Nephron (organoid): ENCODE results near the gene HIPK3.
"Not testable (repeated sequence)": the region's sequence is repeated elsewhere in the genome, so short reads cannot be mapped to it uniquely, and the experiment has no call there.

Experiments used
- H3K27ac Mint-ChIP-seq, 3 experiments: 2 replicates each; pipeline ENCODE4 v1.8.0; 2020; ENCODE audit warnings: mixed read lengths in 3 of 3, mild to moderate bottlenecking in 2 of 3, moderate library complexity in 1 of 3
- H3K27me3 Mint-ChIP-seq: 2 replicates; pipeline ENCODE4 v1.8.0; 2021; ENCODE audit warnings: low read depth, mild to moderate bottlenecking, moderate library complexity, mixed read lengths
- H3K36me3 Mint-ChIP-seq: 2 replicates; pipeline ENCODE4 v1.8.0; 2020; ENCODE audit warnings: low read depth, mixed read lengths
- H3K4me1 Mint-ChIP-seq: 2 replicates; pipeline ENCODE4 v1.8.0; 2020; ENCODE audit warnings: mixed read lengths
- H3K4me3 Mint-ChIP-seq, 3 experiments: 2 replicates each; pipeline ENCODE4 v1.8.0; 2020; ENCODE audit warnings: mild to moderate bottlenecking in 3 of 3, mixed read lengths in 3 of 3, moderate library complexity in 2 of 3
- H3K9me3 Mint-ChIP-seq: 2 replicates; pipeline ENCODE4 v1.8.0; 2020; ENCODE audit warnings: mixed read lengths
- CTCF ChIP-seq, 3 experiments: fragments of 200-600 bp; sonication (generic); IDR thresholded peaks; one replicate each; pipeline ENCODE4 v1.5.0; 2021; ENCODE audit warnings: antibody characterized with exemption in 3 of 3; ENCODE audit not compliant: unreplicated experiment in 3 of 3

Gene HIPK3

GRCh38 chr11:33214767-33215166 is 42.4 kb upstream of the HIPK3 start:
- H3K9me3 Mint-ChIP-seq: peaks cover 5% of the 10 kb centered on the region
- H3K36me3 Mint-ChIP-seq: no peaks in the 10 kb centered on the region
- peaks cover 6% of the 10 kb centered on the region for H3K4me1 Mint-ChIP-seq
- H3K4me3 Mint-ChIP-seq: no peak overlapping the region
- no peaks in the 10 kb centered on the region for H3K27me3 Mint-ChIP-seq
- no peak for TF ChIP-seq CTCF (IDR thresholded peaks at IDR 0.05; ENCODE audit: unreplicated experiment in 3 of 3)
- H3K27ac Mint-ChIP-seq: no peak overlapping the region

- not testable (repeated sequence) for H3K36me3 Mint-ChIP-seq, H3K9me3 Mint-ChIP-seq, H3K4me3 Mint-ChIP-seq, H3K27ac Mint-ChIP-seq, H3K27me3 Mint-ChIP-seq, H3K4me1 Mint-ChIP-seq
Observed at GRCh38 chr11:33216676-33217075, 40.5 kb upstream of the HIPK3 start.

- no peaks in the 10 kb centered on the region for H3K36me3 Mint-ChIP-seq
- no peaks in the 10 kb centered on the region for H3K4me1 Mint-ChIP-seq
- H3K9me3 Mint-ChIP-seq: no peaks in the 10 kb centered on the region
- TF ChIP-seq CTCF (IDR thresholded peaks at IDR 0.05; ENCODE audit: unreplicated experiment in 3 of 3): no peak
- H3K4me3 Mint-ChIP-seq: no peak overlapping the region
- H3K27ac Mint-ChIP-seq: no peak overlapping the region
- no peaks in the 10 kb centered on the region for H3K27me3 Mint-ChIP-seq
Observed at GRCh38 chr11:33222052-33222750, 35.0 kb upstream of the HIPK3 start.

- Mint-ChIP-seq H3K4me1 (no peaks in the 10 kb centered on the region), H3K4me3 (no peak overlapping the region), H3K9me3 (no peaks in the 10 kb centered on the region), H3K27me3 (no peaks in the 10 kb centered on the region), H3K36me3 (no peaks in the 10 kb centered on the region), H3K27ac (no peak overlapping the region)
- TF ChIP-seq CTCF (IDR thresholded peaks at IDR 0.05; ENCODE audit: unreplicated experiment in 3 of 3): no peak
Observed at GRCh38 chr11:33225371-33225770, 31.8 kb upstream of the HIPK3 start.

GRCh38 chr11:33227578-33228261 is 29.5 kb upstream of the HIPK3 start:
- Mint-ChIP-seq H3K27me3 (no peaks in the 10 kb centered on the region), H3K9me3 (no peaks in the 10 kb centered on the region), H3K4me1 (no peaks in the 10 kb centered on the region), H3K36me3 (no peaks in the 10 kb centered on the region), H3K27ac (no peak overlapping the region), H3K4me3 (no peak overlapping the region)
- TF ChIP-seq CTCF (IDR thresholded peaks at IDR 0.05; ENCODE audit: unreplicated experiment in 3 of 3): no peak

- TF ChIP-seq CTCF (IDR thresholded peaks at IDR 0.05; ENCODE audit: unreplicated experiment in 3 of 3): no peak
- H3K27ac Mint-ChIP-seq: peak overlapping the region; percentile 53 to 92 (median 86)
- no peaks in the 10 kb centered on the region for H3K27me3 Mint-ChIP-seq
- no peaks in the 10 kb centered on the region for H3K9me3 Mint-ChIP-seq
- H3K36me3 Mint-ChIP-seq: no peaks in the 10 kb centered on the region
- no peak overlapping the region for H3K4me3 Mint-ChIP-seq
- H3K4me1 Mint-ChIP-seq: peaks cover 12% of the 10 kb centered on the region
Observed at GRCh38 chr11:33234397-33235190, 22.6 kb upstream of the HIPK3 start.
